Psoas muscle (tissue), 8 donors: ENCODE data around the gene ZSCAN18. TPM values are rescaled to one million over a fixed set of nuclear protein-coding genes. Genes with fewer than 3 reads are reported as not detected.

Experiments
- ATAC-seq, 4 donors: fragments of 200-7000 bp; cut with Tn5 transposase; one replicate each; pipeline ENCODE4 v1.9.1; 2020; ENCODE audit warnings: moderate library complexity in 3 of 4, mild to moderate bottlenecking in 2 of 4
- DNase-seq, 2 donors: peaks; one replicate each; pipeline ENCODE4 v3.0.0-alpha.2; 2020
- H3K27ac ChIP-seq: fragments of 200-600 bp; one replicate; pipeline ENCODE4 v1.8.0; 2022
- H3K27me3 ChIP-seq, 3 donors: fragments of 200-600 bp in 1 of 3; one replicate each; pipeline versions ENCODE4 v1.6.1 to v1.8.0; 2013 to 2022; ENCODE audit warnings: low read length in 2 of 3, mild to moderate bottlenecking in 2 of 3, moderate library complexity in 1 of 3; ENCODE audit not compliant: insufficient read depth in 3 of 3
- H3K36me3 ChIP-seq, 2 donors: fragments of 200-600 bp in 1 of 2; one replicate each; pipeline versions ENCODE4 v1.6.1 to v1.8.0; 2013 to 2022; ENCODE audit warnings: low read depth in 1 of 2, mild to moderate bottlenecking in 1 of 2, moderate library complexity in 1 of 2; ENCODE audit not compliant: insufficient read depth in 1 of 2
- H3K4me1 ChIP-seq: fragments of 200-600 bp; one replicate; pipeline ENCODE4 v1.8.0; 2022
- H3K4me3 ChIP-seq: fragments of 200-600 bp; one replicate; pipeline ENCODE4 v1.8.0; 2022; ENCODE audit warnings: mild to moderate bottlenecking
- H3K9me3 ChIP-seq: fragments of 200-600 bp; one replicate; pipeline ENCODE4 v1.8.0; 2022
- WGBS, 3 donors: extraction: QIAGEN DNeasy Blood & Tissue Kit; methylation state at CpG; one replicate each; pipeline versions ENCODE4 v1.1.6 to v1.1.7; 2013; 5-methylcytosine and 5-hydroxymethylcytosine counted together
- intact Hi-C, 2 donors: fragments of 100-400 bp; cut with DNase I; formaldehyde crosslinking; loops; one replicate each; pipeline versions ENCODE4 v1.11.0 to v1.14.2; 2022
- polyA plus RNA-seq, 3 donors: library from polyadenylated mRNA; stranded (reverse); fragments of 200-250 nt; gene quantifications; one replicate each; pipeline ENCODE4 v1.2.3, GENCODE V29; 2013
- total RNA-seq, 4 donors: library from RNA; stranded (reverse); fragmentation: NEBNext Ultra II Directional in 2 of 4; extraction: Animal tissue kit (Norgen Biotek cat#: 25700) in 2 of 4; gene quantifications; one replicate each; pipeline versions ENCODE4 v1.2.1 to v1.2.4, GENCODE V29; 2021 to 2023
- TF ChIP-seq, protein P1 (sequence below): fragments of 200-600 bp; IDR thresholded peaks from one replicate; pipeline ENCODE4 v1.8.0; 2022; ENCODE audit warnings: antibody characterized with exemption
- donor health status: healthy with polysubstance abuse.
- donor health status: DM: no; HTN: no; CAD: no; lungs with moderate emphysema.
- donor health status: Bipolar disorder and iron deficiency.
- donor health status: healthy.
- donor health status: DM: yes; HTN: yes; CAD: no.
- donor health status: DM: no; HTN: no; CAD: no.
- donor health status: DM: no; HTN: no; CAD: no.
- donor health status: DM: yes; HTN: yes; CAD: no.

Gene ZSCAN18
- total and polyA plus RNA-seq, 7 donors: 9.5 to 36.8 (median 14.0) TPM

DNA sequence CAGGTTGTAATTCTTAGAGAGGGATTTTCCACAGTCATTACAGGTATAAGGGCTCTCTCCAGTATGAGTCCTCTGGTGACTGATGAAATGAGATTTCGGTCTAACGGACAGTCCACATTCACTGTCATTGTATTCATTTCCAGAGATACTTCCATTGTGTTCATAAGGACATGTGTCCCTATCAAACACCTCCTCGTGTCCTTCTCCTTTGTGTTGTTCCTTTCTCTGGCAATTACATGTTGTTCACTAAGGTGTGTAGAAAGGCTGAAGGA is 10.5 kb upstream of the ZSCAN18 start:
- no peak for ATAC-seq
- WGBS, 3 donors: 89 to 95% (median 92%) methylated on average over 3 of the region's 3 CpGs
- no peak for DNase-seq
- TF ChIP-seq, protein P1, sequence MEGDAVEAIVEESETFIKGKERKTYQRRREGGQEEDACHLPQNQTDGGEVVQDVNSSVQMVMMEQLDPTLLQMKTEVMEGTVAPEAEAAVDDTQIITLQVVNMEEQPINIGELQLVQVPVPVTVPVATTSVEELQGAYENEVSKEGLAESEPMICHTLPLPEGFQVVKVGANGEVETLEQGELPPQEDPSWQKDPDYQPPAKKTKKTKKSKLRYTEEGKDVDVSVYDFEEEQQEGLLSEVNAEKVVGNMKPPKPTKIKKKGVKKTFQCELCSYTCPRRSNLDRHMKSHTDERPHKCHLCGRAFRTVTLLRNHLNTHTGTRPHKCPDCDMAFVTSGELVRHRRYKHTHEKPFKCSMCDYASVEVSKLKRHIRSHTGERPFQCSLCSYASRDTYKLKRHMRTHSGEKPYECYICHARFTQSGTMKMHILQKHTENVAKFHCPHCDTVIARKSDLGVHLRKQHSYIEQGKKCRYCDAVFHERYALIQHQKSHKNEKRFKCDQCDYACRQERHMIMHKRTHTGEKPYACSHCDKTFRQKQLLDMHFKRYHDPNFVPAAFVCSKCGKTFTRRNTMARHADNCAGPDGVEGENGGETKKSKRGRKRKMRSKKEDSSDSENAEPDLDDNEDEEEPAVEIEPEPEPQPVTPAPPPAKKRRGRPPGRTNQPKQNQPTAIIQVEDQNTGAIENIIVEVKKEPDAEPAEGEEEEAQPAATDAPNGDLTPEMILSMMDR: no peak
- H3K27me3 ChIP-seq: no peaks in the 10 kb centered on the region
- no peak overlapping the region for H3K27ac ChIP-seq
- H3K9me3 ChIP-seq: peaks cover 71% of the 10 kb centered on the region
- H3K4me1 ChIP-seq: no peaks in the 10 kb centered on the region
- H3K4me3 ChIP-seq: no peak overlapping the region
- intact Hi-C loops: no loop called here
- H3K36me3 ChIP-seq: no peaks in the 10 kb centered on the region

DNA sequence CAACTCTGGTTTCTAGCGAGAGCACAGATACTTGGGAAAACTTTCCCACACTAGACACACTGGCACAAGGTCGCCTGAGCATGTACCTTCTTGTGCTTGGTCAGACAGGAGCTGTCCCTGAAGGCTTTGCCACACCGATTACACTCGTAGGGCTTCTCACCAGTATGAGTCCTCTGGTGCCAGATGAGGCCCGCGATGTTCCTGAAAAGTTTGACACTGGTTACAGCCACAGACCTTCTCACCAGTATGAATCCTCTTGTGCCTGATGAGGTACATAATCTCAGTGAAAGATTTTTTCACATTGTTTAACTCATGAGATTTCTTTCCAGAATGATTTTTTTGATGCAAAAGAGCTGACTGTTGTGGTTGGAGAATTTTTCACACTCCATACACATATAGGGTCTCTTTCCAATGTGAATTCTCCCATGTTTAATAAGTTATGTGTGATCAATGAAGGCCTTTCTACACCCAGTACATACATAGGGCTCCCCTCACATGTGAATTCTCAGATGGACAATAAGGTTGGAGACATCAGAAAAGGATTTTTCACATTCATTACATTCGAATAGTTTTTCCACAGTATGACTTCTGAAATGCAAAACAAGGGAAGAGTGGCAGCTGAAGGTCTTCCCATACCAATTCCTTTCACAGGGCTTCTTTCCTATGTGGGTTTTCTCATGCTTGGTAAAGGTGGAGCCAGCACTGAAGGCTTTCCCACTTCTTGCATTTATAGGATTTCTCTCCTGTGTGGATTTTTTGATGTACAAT is 9.9 kb upstream of the ZSCAN18 start:
- 80 to 84% (median 83%) methylated on average over 7 of the region's 7 CpGs for WGBS, 3 donors

DNA sequence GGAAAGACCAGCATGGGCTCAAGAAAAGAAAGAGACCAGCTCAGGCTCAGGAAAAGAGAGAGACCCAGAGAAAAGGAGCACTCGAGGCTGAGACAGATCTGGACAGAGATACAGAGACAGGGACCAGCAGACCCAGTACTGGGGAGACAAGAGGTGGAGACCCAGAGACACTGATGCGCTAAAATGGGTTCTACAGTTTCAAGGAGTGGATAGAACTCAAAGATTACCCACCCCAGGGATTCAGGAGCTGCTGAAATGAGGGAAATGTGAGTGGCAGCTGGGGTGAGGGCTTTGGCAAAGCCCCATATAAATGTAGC is 609 bp upstream of the ZSCAN18 start:
- Histone ChIP-seq H3K4me3 (peak overlapping the region; percentile 94), H3K9me3 (peaks cover 44% of the 10 kb centered on the region), H3K4me1 (peaks cover 4% of the 10 kb centered on the region), H3K27me3 (peaks cover 0 to 2% (median 0%) of the 10 kb centered on the region in 3 donors), H3K27ac (peak overlapping the region; percentile 83), H3K36me3 (no peaks in the 10 kb centered on the region)
- WGBS, 3 donors: 13 to 16% (median 14%) methylated on average over 2 of the region's 2 CpGs
- ATAC-seq: peak in 1 of 4 donors; percentile 2
- no peak for DNase-seq
- TF ChIP-seq, protein P1: no peak
- intact Hi-C loops: loop anchor here in 1 of 2 donors (2.0 to 5.0 kb wide), 2 partner anchors 38 to 91 kb away; no protein-coding TSS in a partner anchor

More for the DNA sequence above, 9.9 kb upstream of the ZSCAN18 start:
- DNase-seq: no peak
- TF ChIP-seq, protein P1: no peak
- intact Hi-C loops: no loop called here
- peaks cover 71% of the 10 kb centered on the region for H3K9me3 ChIP-seq
- H3K27me3 ChIP-seq: no peaks in the 10 kb centered on the region
- no peak overlapping the region for H3K27ac ChIP-seq
- no peak for ATAC-seq
- no peaks in the 10 kb centered on the region for H3K36me3 ChIP-seq
- no peak overlapping the region for H3K4me3 ChIP-seq
- no peaks in the 10 kb centered on the region for H3K4me1 ChIP-seq

DNA sequence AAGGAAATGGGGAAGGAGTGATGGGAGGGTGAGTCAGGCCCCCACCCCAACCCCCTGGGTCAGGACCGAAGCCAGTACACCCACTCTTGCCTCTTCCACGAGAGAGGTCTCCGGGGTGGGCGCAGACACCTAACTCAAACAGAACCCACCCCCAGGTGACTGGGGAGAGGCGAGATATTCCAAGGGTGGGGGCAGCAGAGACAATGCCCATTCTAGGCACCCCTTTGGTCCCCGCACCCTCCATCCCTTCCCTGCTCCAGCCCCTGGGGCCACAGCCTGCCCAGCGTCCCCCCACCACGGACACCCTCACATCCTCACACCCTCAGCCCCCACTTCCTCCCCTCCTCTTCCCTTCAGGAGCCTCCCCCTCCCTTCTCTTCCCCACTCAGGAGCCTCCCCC is 682 bp downstream of the ZSCAN18 start:
- H3K27me3 ChIP-seq: peaks cover 0 to 2% (median 0%) of the 10 kb centered on the region in 3 donors
- ATAC-seq (no peak), DNase-seq (no peak)
- 33 to 41% (median 35%) methylated on average over 6 to 8 of the region's 8 CpGs for WGBS, 3 donors
- H3K36me3 ChIP-seq: no peaks in the 10 kb centered on the region
- intact Hi-C loops: loop anchor here in 1 of 2 donors (5.0 kb wide), 1 partner anchor 90 kb away; no protein-coding TSS in a partner anchor
- TF ChIP-seq, protein P1: no peak
- H3K4me3 ChIP-seq: peak overlapping the region; percentile 94
- H3K27ac ChIP-seq: no peak overlapping the region
- H3K9me3 ChIP-seq: peaks cover 44% of the 10 kb centered on the region
- H3K4me1 ChIP-seq: peaks cover 4% of the 10 kb centered on the region
